Thyroid gland (tissue), 4 donors: ENCODE measurements around the gene TMC8. TPM values are rescaled to one million over a fixed set of nuclear protein-coding genes. Genes with fewer than 3 reads are reported as not detected.

ENCODE experiments used
- DNase-seq, 2 donors: peaks; one replicate each; pipeline ENCODE4 v3.0.0-alpha.2; 2019
- H3K27ac ChIP-seq, 3 donors: fragments of 200-600 bp; sonication (generic); 1 replicate in 2 of 3; 2 replicates in 1 of 3; pipeline ENCODE4 v1.5.1; 2016 to 2019; ENCODE audit warnings: mild to moderate bottlenecking in 1 of 3, moderate library complexity in 1 of 3
- H3K27me3 ChIP-seq: fragments of 200-600 bp; sonication (generic); one replicate; pipeline ENCODE4 v1.5.1; 2019
- H3K36me3 ChIP-seq, 2 donors: fragments of 200-600 bp; sonication (generic); one replicate each; pipeline ENCODE4 v1.5.1; 2016 to 2019
- H3K4me1 ChIP-seq, 2 donors: fragments of 200-600 bp; sonication (generic); one replicate each; pipeline ENCODE4 v1.5.1; 2017 to 2019
- H3K4me3 ChIP-seq, 3 donors: fragments of 200-600 bp; sonication (generic); replicated peaks in 1 of 3; 1 replicate in 2 of 3; 2 replicates in 1 of 3; pipeline ENCODE4 v1.5.1; 2016; ENCODE audit warnings: mild to moderate bottlenecking in 1 of 3
- H3K9me3 ChIP-seq: fragments of 200-600 bp; sonication (generic); one replicate; pipeline ENCODE4 v1.5.1; 2017
- CTCF ChIP-seq, 6 experiments: fragments of 200-600 bp in 3 of 6; fragments of 450-650 bp in 3 of 6; sonication (generic) in 3 of 6; IDR thresholded peaks; one replicate each; pipeline ENCODE4 v1.5.1; 2016 to 2019; ENCODE audit warnings: antibody characterized with exemption in 6 of 6, mild to moderate bottlenecking in 2 of 6, inconsistent platforms in 1 of 6, moderate library complexity in 1 of 6
- POLR2A ChIP-seq, 2 donors: fragments of 450-650 bp; IDR thresholded peaks; one replicate each; pipeline ENCODE4 v1.6.1; 2017; ENCODE audit warnings: antibody characterized with exemption in 2 of 2, mild to moderate bottlenecking in 2 of 2, moderate library complexity in 1 of 2
- WGBS, 2 donors: methylation state at CpG; one replicate each; pipeline ENCODE4 v1.1.5; 2017; 5-methylcytosine and 5-hydroxymethylcytosine counted together
- intact Hi-C: fragments of 100-400 bp; cut with DNase I; formaldehyde crosslinking; loops from one replicate; pipeline ENCODE4 v1.15.1; 2023
- total RNA-seq, 4 donors: library from RNA; depleted of rRNA; stranded (reverse); fragments of >200 nt; gene quantifications; one replicate each; pipeline ENCODE4 v1.2.3, GENCODE V29; 2016

Gene TMC8
- total RNA-seq, 4 donors from 2014 or later = 1.4 to 4.7 (median 1.9) TPM

- Histone ChIP-seq H3K9me3 (no peaks in the 10 kb centered on the region), H3K4me3 (no peak overlapping the region), H3K36me3 (no peaks in the 10 kb centered on the region), H3K27me3 (no peaks in the 10 kb centered on the region), H3K27ac (no peak overlapping the region), H3K4me1 (peaks cover 14 to 21% of the 10 kb centered on the region in 2 donors)
- TF ChIP-seq CTCF (IDR thresholded peaks at IDR 0.05) = no peak
- no peak for TF ChIP-seq POLR2A (IDR thresholded peaks at IDR 0.05)
- 95 to 96% methylated on average over 5 of the region's 5 CpGs for WGBS, 2 donors
- DNase-seq = no peak
- intact Hi-C loops = no loop called here
Observed at GRCh38 chr17:78123258-78123929, 7.2 kb upstream of the TMC8 start.

GRCh38 chr17:78124081-78124835 is 6.3 kb upstream of the TMC8 start:
- no peak for DNase-seq
- Histone ChIP-seq H3K36me3 (no peaks in the 10 kb centered on the region), H3K27me3 (no peaks in the 10 kb centered on the region), H3K4me3 (no peak overlapping the region), H3K4me1 (peaks cover 18 to 30% of the 10 kb centered on the region in 2 donors), H3K27ac (no peak overlapping the region), H3K9me3 (no peaks in the 10 kb centered on the region)
- WGBS, 2 donors = 91 to 92% methylated on average over 20 to 21 of the region's 30 CpGs
- TF ChIP-seq POLR2A (IDR thresholded peaks at IDR 0.05) (no peak), CTCF (IDR thresholded peaks at IDR 0.05) (no peak)
- intact Hi-C loops = no loop called here

- intact Hi-C loops = loop anchor here (5.0 kb wide), 1 partner anchor 48 kb away; no protein-coding TSS in a partner anchor
- no peak for DNase-seq
- WGBS, 2 donors = 81 to 100% methylated on average over 1 to 5 of the region's 12 CpGs
- no peaks in the 10 kb centered on the region for H3K36me3 ChIP-seq
- TF ChIP-seq POLR2A (IDR thresholded peaks at IDR 0.05) = no peak
- no peak for TF ChIP-seq CTCF (IDR thresholded peaks at IDR 0.05)
- no peaks in the 10 kb centered on the region for H3K9me3 ChIP-seq
- no peaks in the 10 kb centered on the region for H3K27me3 ChIP-seq
- no peak overlapping the region for H3K4me3 ChIP-seq
- H3K27ac ChIP-seq = no peak overlapping the region
- H3K4me1 ChIP-seq = peaks cover 18 to 35% of the 10 kb centered on the region in 2 donors
Observed at GRCh38 chr17:78124836-78125137, 5.8 kb upstream of the TMC8 start.

- no peak overlapping the region for H3K4me3 ChIP-seq
- DNase-seq = no peak
- 75 to 80% methylated on average over 5 to 22 of the region's 39 CpGs for WGBS, 2 donors
- no peaks in the 10 kb centered on the region for H3K27me3 ChIP-seq
- intact Hi-C loops = loop anchor here (5.0 kb wide), 1 partner anchor 47 kb away; no protein-coding TSS in a partner anchor
- H3K9me3 ChIP-seq = no peaks in the 10 kb centered on the region
- H3K36me3 ChIP-seq = no peaks in the 10 kb centered on the region
- peaks cover 18 to 39% of the 10 kb centered on the region in 2 donors for H3K4me1 ChIP-seq
- no peak overlapping the region for H3K27ac ChIP-seq
- TF ChIP-seq CTCF (IDR thresholded peaks at IDR 0.05) (no peak), POLR2A (IDR thresholded peaks at IDR 0.05) (no peak)
Observed at GRCh38 chr17:78125138-78125913, 5.2 kb upstream of the TMC8 start.
